Right ventricle myocardium inferior (tissue), 1 donor: ENCODE results near the gene CDC14A. TPM values are rescaled to one million over a fixed set of nuclear protein-coding genes. Genes with fewer than 3 reads are reported as not detected.
"Not testable (repeated sequence)": the region's sequence is repeated elsewhere in the genome, so short reads cannot be mapped to it uniquely, and the experiment has no call there.

Experiments
- ATAC-seq: fragments of 200-7000 bp; cut with Tn5 transposase; one replicate; pipeline ENCODE4 v1.9.1; 2020; ENCODE audit warnings: mild to moderate bottlenecking, moderate library complexity
- DNase-seq: peaks from one replicate; pipeline ENCODE4 v3.0.0; 2021; ENCODE audit errors: missing footprints
- intact Hi-C: fragments of 100-400 bp; cut with DNase I; formaldehyde crosslinking; loops from one replicate; pipeline ENCODE4 v1.11.0; 2022
- total RNA-seq: library from RNA; stranded (reverse); fragmentation: NEBNext Ultra II Directional; extraction: Animal tissue kit (Norgen Biotek cat#: 25700); gene quantifications from one replicate; pipeline ENCODE4 v1.2.1, GENCODE V29; 2021
- donor health status: DM: no; HTN: yes; CAD: no; lungs with severe emphysema.

The CDC14A gene
- total RNA-seq, 1 donor from 2014 or later = 2.7 TPM

GRCh38 chr1:100328133-100328532, 24.2 kb upstream of the CDC14A start:
- DNase-seq (no peak), ATAC-seq (no peak)
- intact Hi-C loops = no loop called here

GRCh38 chr1:100331146-100331545, 21.2 kb upstream of the CDC14A start:
- ATAC-seq, intact Hi-C loops, DNase-seq: not testable (repeated sequence)

GRCh38 chr1:100332331-100332730, 20.0 kb upstream of the CDC14A start:
- DNase-seq (no peak), ATAC-seq (no peak)
- intact Hi-C loops = no loop called here

- intact Hi-C loops = no loop called here
- DNase-seq = no peak
- no peak for ATAC-seq
These were observed 16.9 kb upstream of the CDC14A start for GRCh38 chr1:100335436-100335835.

GRCh38 chr1:100337878-100338277, 14.4 kb upstream of the CDC14A start:
- DNase-seq, ATAC-seq, intact Hi-C loops: not testable (repeated sequence)

GRCh38 chr1:100339735-100340134, 12.6 kb upstream of the CDC14A start:
- ATAC-seq, DNase-seq, intact Hi-C loops: not testable (repeated sequence)

GRCh38 chr1:100340494-100340893, 11.8 kb upstream of the CDC14A start:
- ATAC-seq (no peak), DNase-seq (no peak)
- intact Hi-C loops = no loop called here

- DNase-seq (no peak), ATAC-seq (no peak)
- intact Hi-C loops = no loop called here
These were observed 10.0 kb upstream of the CDC14A start for GRCh38 chr1:100342348-100342747.

GRCh38 chr1:100343897-100344296, 8.4 kb upstream of the CDC14A start:
- intact Hi-C loops = no loop called here
- DNase-seq = no peak
- peak; percentile 46 for ATAC-seq

GRCh38 chr1:100344774-100345173, 7.5 kb upstream of the CDC14A start:
- DNase-seq = no peak
- intact Hi-C loops = no loop called here
- no peak for ATAC-seq

GRCh38 chr1:100346387-100346786, 5.9 kb upstream of the CDC14A start:
- DNase-seq (no peak), ATAC-seq (no peak)
- intact Hi-C loops = no loop called here

GRCh38 chr1:100347009-100347966, 5.0 kb upstream of the CDC14A start:
- intact Hi-C loops = no loop called here
- DNase-seq (no peak), ATAC-seq (no peak)

- intact Hi-C loops = no loop called here
- no peak for ATAC-seq
- DNase-seq = no peak
These were observed 3.7 kb upstream of the CDC14A start for GRCh38 chr1:100348549-100349144.

GRCh38 chr1:100349246-100349645, 3.1 kb upstream of the CDC14A start:
- DNase-seq = no peak
- intact Hi-C loops = no loop called here
- ATAC-seq = no peak

- intact Hi-C loops = loop anchor here (5.0 kb wide), 5 partner anchors 52 to 107 kb away; partner anchors contain the start of gene RTCA
- no peak for ATAC-seq
- DNase-seq = no peak
These were observed 1.6 kb upstream of the CDC14A start for GRCh38 chr1:100350787-100351094.

GRCh38 chr1:100351095-100351887, 1.0 kb upstream of the CDC14A start:
- peak; percentile 81 for ATAC-seq
- peak; percentile 94 for DNase-seq
- intact Hi-C loops = loop anchor here (5.0 kb wide), 5 partner anchors 51 to 106 kb away; partner anchors contain the start of gene RTCA

GRCh38 chr1:100353071-100353801, 930 bp downstream of the CDC14A start:
- ATAC-seq (peak; percentile 7), DNase-seq (peak; percentile 76)
- intact Hi-C loops = loop anchor here (5.0 kb wide), 5 partner anchors 49 to 104 kb away; partner anchors contain the start of gene RTCA

GRCh38 chr1:100353988-100354387, 1.7 kb downstream of the CDC14A start:
- no peak for ATAC-seq
- intact Hi-C loops = loop anchor here (5.0 kb wide), 5 partner anchors 48 to 103 kb away; partner anchors contain the start of gene RTCA
- DNase-seq = no peak
